Measurements from ENCODE around the gene FNIP2.

GRCh38 chr4:158936238-158936637, 167.4 kb downstream of the FNIP2 start:
- TF ChIP-seq ZNF629 (tag by site-specific recombination; IDR thresholded peaks at IDR 0.05), result no peak
- TF ChIP-seq ZNF2 (tag by site-specific recombination; IDR thresholded peaks at IDR 0.05), result no peak
- TF ChIP-seq ZNF677 (tag by site-specific recombination; IDR thresholded peaks at IDR 0.05), result no peak
- TF ChIP-seq, protein P1, sequence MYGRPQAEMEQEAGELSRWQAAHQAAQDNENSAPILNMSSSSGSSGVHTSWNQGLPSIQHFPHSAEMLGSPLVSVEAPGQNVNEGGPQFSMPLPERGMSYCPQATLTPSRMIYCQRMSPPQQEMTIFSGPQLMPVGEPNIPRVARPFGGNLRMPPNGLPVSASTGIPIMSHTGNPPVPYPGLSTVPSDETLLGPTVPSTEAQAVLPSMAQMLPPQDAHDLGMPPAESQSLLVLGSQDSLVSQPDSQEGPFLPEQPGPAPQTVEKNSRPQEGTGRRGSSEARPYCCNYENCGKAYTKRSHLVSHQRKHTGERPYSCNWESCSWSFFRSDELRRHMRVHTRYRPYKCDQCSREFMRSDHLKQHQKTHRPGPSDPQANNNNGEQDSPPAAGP (tag by site-specific recombination; IDR thresholded peaks at IDR 0.05), result no peak
- no peak for TF ChIP-seq CTCF (tag by site-specific recombination; IDR thresholded peaks at IDR 0.05)
- TF ChIP-seq, protein P2, sequence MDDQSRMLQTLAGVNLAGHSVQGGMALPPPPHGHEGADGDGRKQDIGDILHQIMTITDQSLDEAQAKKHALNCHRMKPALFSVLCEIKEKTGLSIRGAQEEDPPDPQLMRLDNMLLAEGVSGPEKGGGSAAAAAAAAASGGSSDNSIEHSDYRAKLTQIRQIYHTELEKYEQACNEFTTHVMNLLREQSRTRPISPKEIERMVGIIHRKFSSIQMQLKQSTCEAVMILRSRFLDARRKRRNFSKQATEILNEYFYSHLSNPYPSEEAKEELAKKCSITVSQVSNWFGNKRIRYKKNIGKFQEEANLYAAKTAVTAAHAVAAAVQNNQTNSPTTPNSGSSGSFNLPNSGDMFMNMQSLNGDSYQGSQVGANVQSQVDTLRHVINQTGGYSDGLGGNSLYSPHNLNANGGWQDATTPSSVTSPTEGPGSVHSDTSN (CRISPR knock-in tag; IDR thresholded peaks at IDR 0.05), result no peak
- no peak for TF ChIP-seq KLF16 (tag by site-specific recombination; IDR thresholded peaks at IDR 0.05)
- TF ChIP-seq ZNF24 (tag by site-specific recombination; IDR thresholded peaks at IDR 0.05), result no peak
- no peak for TF ChIP-seq ZNF580 (tag by site-specific recombination; IDR thresholded peaks at IDR 0.05)
- no peak for TF ChIP-seq ZNF48 (tag by site-specific recombination; IDR thresholded peaks at IDR 0.05)
- no peak for TF ChIP-seq ZSCAN4 (tag by site-specific recombination; IDR thresholded peaks at IDR 0.05)
- TF ChIP-seq, protein P3, sequence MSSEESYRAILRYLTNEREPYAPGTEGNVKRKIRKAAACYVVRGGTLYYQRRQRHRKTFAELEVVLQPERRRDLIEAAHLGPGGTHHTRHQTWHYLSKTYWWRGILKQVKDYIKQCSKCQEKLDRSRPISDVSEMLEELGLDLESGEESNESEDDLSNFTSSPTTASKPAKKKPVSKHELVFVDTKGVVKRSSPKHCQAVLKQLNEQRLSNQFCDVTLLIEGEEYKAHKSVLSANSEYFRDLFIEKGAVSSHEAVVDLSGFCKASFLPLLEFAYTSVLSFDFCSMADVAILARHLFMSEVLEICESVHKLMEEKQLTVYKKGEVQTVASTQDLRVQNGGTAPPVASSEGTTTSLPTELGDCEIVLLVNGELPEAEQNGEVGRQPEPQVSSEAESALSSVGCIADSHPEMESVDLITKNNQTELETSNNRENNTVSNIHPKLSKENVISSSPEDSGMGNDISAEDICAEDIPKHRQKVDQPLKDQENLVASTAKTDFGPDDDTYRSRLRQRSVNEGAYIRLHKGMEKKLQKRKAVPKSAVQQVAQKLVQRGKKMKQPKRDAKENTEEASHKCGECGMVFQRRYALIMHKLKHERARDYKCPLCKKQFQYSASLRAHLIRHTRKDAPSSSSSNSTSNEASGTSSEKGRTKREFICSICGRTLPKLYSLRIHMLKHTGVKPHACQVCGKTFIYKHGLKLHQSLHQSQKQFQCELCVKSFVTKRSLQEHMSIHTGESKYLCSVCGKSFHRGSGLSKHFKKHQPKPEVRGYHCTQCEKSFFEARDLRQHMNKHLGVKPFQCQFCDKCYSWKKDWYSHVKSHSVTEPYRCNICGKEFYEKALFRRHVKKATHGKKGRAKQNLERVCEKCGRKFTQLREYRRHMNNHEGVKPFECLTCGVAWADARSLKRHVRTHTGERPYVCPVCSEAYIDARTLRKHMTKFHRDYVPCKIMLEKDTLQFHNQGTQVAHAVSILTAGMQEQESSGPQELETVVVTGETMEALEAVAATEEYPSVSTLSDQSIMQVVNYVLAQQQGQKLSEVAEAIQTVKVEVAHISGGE (tag by site-specific recombination; conservative IDR thresholded peaks at IDR 0.05; ENCODE audit: low read depth), result no peak
